DOHH2 (cell line): ENCODE data around the gene APLP2.

ENCODE experiments used
- CTCF ChIP-seq: fragments of 200-600 bp; sonication (generic); IDR thresholded peaks from one replicate; pipeline ENCODE4 v1.5.1; 2014; ENCODE audit warnings: antibody characterized with exemption, mild to moderate bottlenecking, low read depth, low read length; ENCODE audit not compliant: poor library complexity, severe bottlenecking
- EZH2phosphoT487 ChIP-seq: fragments of 200-600 bp; sonication (generic); IDR thresholded peaks from 2 replicates; pipeline ENCODE4 v1.6.1; 2017; ENCODE audit warnings: borderline replicate concordance, mild to moderate bottlenecking, antibody characterized with exemption, low read length, moderate library complexity, mixed read lengths

- TF ChIP-seq CTCF (no peak), EZH2phosphoT487 (no peak)
Measured at GRCh38 chr11:130037058-130037457, 32.6 kb upstream of the APLP2 start.
